Measurements from ENCODE around the gene NQO2. TPM values are rescaled to one million over a fixed set of nuclear protein-coding genes. Genes with fewer than 3 reads are reported as not detected.
A peak's percentile ranks its signal among the peaks of the same experiment; 100 is the strongest.

NQO2 gene
- total and polyA plus RNA-seq, 2 of the 13 experiments (the other 11 are each of a cell fraction or from before 2014, with no cell fraction given) = 32.2 to 56.5 TPM

- TF ChIP-seq, protein P1, sequence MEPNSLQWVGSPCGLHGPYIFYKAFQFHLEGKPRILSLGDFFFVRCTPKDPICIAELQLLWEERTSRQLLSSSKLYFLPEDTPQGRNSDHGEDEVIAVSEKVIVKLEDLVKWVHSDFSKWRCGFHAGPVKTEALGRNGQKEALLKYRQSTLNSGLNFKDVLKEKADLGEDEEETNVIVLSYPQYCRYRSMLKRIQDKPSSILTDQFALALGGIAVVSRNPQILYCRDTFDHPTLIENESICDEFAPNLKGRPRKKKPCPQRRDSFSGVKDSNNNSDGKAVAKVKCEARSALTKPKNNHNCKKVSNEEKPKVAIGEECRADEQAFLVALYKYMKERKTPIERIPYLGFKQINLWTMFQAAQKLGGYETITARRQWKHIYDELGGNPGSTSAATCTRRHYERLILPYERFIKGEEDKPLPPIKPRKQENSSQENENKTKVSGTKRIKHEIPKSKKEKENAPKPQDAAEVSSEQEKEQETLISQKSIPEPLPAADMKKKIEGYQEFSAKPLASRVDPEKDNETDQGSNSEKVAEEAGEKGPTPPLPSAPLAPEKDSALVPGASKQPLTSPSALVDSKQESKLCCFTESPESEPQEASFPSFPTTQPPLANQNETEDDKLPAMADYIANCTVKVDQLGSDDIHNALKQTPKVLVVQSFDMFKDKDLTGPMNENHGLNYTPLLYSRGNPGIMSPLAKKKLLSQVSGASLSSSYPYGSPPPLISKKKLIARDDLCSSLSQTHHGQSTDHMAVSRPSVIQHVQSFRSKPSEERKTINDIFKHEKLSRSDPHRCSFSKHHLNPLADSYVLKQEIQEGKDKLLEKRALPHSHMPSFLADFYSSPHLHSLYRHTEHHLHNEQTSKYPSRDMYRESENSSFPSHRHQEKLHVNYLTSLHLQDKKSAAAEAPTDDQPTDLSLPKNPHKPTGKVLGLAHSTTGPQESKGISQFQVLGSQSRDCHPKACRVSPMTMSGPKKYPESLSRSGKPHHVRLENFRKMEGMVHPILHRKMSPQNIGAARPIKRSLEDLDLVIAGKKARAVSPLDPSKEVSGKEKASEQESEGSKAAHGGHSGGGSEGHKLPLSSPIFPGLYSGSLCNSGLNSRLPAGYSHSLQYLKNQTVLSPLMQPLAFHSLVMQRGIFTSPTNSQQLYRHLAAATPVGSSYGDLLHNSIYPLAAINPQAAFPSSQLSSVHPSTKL (CRISPR knock-in tag; IDR thresholded peaks at IDR 0.05) = peak; percentile 38; the same call in 1 of the 2 replicates
- TF ChIP-seq RERE (CRISPR knock-in tag; IDR thresholded peaks at IDR 0.05; ENCODE audit: low read depth) (no peak), ZNF136 (CRISPR knock-in tag; IDR thresholded peaks at IDR 0.05; ENCODE audit: low read depth) (0 out of 2 replicates have a peak, but pooled peaks have one; percentile 69), ZNF44 (CRISPR knock-in tag; IDR thresholded peaks at IDR 0.05) (no peak), ZNF563 (CRISPR knock-in tag; IDR thresholded peaks at IDR 0.05) (no peak), FUBP1 (CRISPR knock-in tag; IDR thresholded peaks at IDR 0.05; ENCODE audit: borderline replicate concordance) (no peak), HMG20B (CRISPR knock-in tag; conservative IDR thresholded peaks at IDR 0.05) (no peak), ZNF160 (CRISPR knock-in tag; IDR thresholded peaks at IDR 0.05) (no peak), ZNF629 (CRISPR knock-in tag; conservative IDR thresholded peaks at IDR 0.05) (no peak), ZNF20 (CRISPR knock-in tag; IDR thresholded peaks at IDR 0.05) (no peak), MED13 (CRISPR knock-in tag; IDR thresholded peaks at IDR 0.05) (no peak), RFXANK (CRISPR knock-in tag; IDR thresholded peaks at IDR 0.05) (no peak), ZNF432 (CRISPR knock-in tag; IDR thresholded peaks at IDR 0.05; ENCODE audit: borderline replicate concordance) (no peak)
- TF ChIP-seq, protein P2, sequence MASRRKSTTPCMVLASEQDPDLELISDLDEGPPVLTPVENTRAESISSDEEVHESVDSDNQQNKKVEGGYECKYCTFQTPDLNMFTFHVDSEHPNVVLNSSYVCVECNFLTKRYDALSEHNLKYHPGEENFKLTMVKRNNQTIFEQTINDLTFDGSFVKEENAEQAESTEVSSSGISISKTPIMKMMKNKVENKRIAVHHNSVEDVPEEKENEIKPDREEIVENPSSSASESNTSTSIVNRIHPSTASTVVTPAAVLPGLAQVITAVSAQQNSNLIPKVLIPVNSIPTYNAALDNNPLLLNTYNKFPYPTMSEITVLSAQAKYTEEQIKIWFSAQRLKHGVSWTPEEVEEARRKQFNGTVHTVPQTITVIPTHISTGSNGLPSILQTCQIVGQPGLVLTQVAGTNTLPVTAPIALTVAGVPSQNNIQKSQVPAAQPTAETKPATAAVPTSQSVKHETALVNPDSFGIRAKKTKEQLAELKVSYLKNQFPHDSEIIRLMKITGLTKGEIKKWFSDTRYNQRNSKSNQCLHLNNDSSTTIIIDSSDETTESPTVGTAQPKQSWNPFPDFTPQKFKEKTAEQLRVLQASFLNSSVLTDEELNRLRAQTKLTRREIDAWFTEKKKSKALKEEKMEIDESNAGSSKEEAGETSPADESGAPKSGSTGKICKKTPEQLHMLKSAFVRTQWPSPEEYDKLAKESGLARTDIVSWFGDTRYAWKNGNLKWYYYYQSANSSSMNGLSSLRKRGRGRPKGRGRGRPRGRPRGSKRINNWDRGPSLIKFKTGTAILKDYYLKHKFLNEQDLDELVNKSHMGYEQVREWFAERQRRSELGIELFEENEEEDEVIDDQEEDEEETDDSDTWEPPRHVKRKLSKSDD (CRISPR knock-in tag; IDR thresholded peaks at IDR 0.05; ENCODE audit: low read depth) = no peak
Observed at GRCh38 chr6:3009930-3010329, 10.2 kb downstream of the NQO2 start (continued).
